HG02798 (cell line): ENCODE results near the gene LRRN3.

Experiments used
- ATAC-seq: cut with Tn5 transposase; IDR thresholded peaks from one replicate; pipeline ENCODE4 v1.9.1; 2021; ENCODE audit warnings: mild to moderate bottlenecking; ENCODE audit not compliant: unreplicated experiment, poor library complexity

The LRRN3 gene

DNA sequence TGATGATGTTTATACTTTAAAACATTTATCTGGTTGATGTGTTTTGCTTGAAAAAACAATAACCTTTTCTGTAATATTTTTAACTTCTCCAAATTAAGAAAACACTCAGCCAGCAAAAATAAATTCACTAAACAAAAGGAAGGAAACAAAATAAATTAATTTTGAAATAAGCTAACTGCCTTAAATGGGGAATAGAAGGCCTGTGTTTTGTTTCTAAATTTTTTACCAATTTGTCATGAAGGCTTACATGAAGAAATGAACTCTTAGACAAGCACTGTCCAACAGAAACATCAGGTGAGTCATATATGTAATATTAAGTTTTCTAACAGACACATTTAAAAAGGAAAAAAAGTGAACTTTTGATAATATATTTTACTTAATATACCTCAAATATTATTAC, 68.5 kb downstream of the LRRN3 start:
- no peak for ATAC-seq

DNA sequence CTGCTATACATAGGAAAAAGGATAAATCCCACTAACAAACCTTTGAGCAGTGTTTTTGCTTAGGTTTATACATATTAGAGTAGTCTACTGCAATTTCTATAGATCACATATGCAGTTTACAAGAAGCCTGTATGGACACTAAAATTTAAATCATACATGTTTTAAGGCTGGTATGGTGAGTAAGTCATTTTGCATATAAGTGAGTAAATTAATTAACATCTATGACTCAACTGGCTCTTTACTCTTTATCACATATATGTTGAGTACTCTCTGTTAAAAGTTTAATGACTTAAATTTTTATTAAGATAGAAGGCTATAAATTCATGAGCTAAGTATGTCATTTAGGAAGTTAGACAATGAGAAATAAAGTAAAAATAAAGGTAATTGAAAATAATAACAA, 69.4 kb downstream of the LRRN3 start:
- ATAC-seq, result no peak

DNA sequence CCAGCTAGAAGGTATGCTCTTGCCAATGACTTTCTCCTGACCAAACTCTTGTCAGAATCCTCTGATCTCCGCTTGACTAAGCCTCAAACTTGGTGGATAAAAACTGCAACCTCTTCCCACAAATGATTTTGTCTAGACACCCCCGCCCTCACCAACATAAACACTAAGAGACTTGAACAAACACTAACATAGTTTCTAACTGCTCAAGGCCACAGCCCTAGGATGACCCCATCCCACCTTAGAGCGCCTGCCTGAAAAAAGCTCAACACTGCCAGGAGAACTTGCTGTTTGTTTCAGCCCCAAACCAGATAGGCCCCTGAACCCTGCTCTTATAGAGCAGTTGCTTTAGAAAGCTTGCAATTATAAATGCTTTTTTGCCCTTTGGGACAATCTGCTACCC, 71.8 kb downstream of the LRRN3 start:
- ATAC-seq, result no peak

- no peak for ATAC-seq
Observed at GRCh38 chr7:111164442-111164841, 73.5 kb downstream of the LRRN3 start.

- ATAC-seq, result no peak
Observed at GRCh38 chr7:111168182-111168581, 77.3 kb downstream of the LRRN3 start.

GRCh38 chr7:111172564-111173257, 81.8 kb downstream of the LRRN3 start:
- ATAC-seq, result no peak

DNA sequence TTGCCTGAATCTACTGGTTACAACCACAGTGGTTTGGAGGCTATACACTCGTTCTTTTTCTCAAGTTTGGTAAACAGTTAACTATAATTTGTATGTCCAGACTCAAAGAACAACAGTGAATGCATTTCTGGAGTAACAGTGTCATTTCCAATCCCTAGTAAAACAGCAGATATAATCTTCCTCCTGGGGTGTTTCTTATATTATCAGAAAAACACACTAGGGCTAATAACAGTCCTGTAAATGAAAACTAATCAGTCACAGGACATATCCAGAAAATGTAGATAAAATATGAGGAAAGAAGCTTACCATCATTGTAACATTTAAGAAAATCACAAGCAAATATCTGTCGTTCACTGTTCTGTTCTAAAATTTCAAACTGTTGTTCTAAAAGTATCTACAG, 82.6 kb downstream of the LRRN3 start:
- no peak for ATAC-seq

GRCh38 chr7:111173990-111174389, 83.1 kb downstream of the LRRN3 start:
- ATAC-seq, result no peak

DNA sequence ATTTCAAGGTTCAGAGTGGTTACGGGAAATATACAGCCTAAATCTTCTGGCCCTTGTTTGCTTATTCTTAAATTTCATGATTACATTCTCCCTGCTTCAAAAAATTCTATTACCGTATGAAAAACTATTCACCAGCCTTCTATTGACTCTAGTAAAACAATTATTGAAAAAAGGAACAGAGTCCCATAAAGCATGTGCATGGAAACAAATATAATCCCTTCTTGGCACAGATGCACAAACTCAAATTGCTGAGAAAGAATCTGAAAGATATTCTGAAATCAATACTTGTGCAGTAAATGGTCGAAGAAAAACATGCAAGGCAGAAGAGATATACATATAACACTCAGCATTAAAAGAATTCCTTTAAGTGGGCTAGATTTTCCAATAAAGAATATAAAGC, 83.6 kb downstream of the LRRN3 start:
- ATAC-seq, result no peak
